GM12878 (cell line): ENCODE results near the gene ATAD3A.

Experiments used
- BACH1 ChIP-seq: fragments of 450-650 bp; IDR thresholded peaks from 2 replicates; pipeline ENCODE4 v1.6.1; 2017; ENCODE audit warnings: mild to moderate bottlenecking, borderline replicate concordance
- BHLHE40 ChIP-seq, 2 experiments: fragments of 450-650 bp in 1 of 2; IDR thresholded peaks; 2 replicates each; pipeline ENCODE4 v1.6.1; 2011 to 2017; ENCODE audit warnings: low read depth in 2 of 2, borderline replicate concordance in 1 of 2, improper control_type of control experiment in 1 of 2, low read length in 1 of 2, mild to moderate bottlenecking in 1 of 2
- CREB1 ChIP-seq: IDR thresholded peaks from 2 replicates; pipeline ENCODE4 v1.6.1; 2012; ENCODE audit warnings: low read depth, mild to moderate bottlenecking, inconsistent platforms
- CTCF ChIP-seq, 3 experiments: IDR thresholded peaks in 2 of 3; conservative IDR thresholded peaks in 1 of 3; 2 replicates each; pipeline ENCODE4 v1.5.1; 2011; ENCODE audit warnings: low read depth in 3 of 3, low read length in 3 of 3, mild to moderate bottlenecking in 3 of 3, control low read depth in 2 of 3, moderate library complexity in 2 of 3, inconsistent platforms in 1 of 3, mixed read lengths in 1 of 3; ENCODE audit not compliant: control insufficient read depth in 2 of 3, insufficient read depth in 1 of 3; ENCODE audit errors: extremely low read depth in 1 of 3
- EZH2 ChIP-seq: IDR thresholded peaks from 2 replicates; pipeline ENCODE4 v1.6.1; 2012; ENCODE audit warnings: low read depth, mild to moderate bottlenecking, control low read depth, inconsistent platforms, low read length, borderline replicate concordance; ENCODE audit not compliant: control insufficient read depth
- MAX ChIP-seq: IDR thresholded peaks from 2 replicates; pipeline ENCODE4 v1.6.1; 2012; ENCODE audit warnings: low read depth, low read length, improper control_type of control experiment
- NFYA ChIP-seq: IDR thresholded peaks from 2 replicates; pipeline ENCODE4 v1.6.1; 2011; ENCODE audit warnings: low read depth, mild to moderate bottlenecking, low read length, improper control_type of control experiment, borderline replicate concordance
- PKNOX1 ChIP-seq: fragments of 450-650 bp; IDR thresholded peaks from 2 replicates; pipeline ENCODE4 v1.6.1; 2016; ENCODE audit warnings: mild to moderate bottlenecking
- POLR2A ChIP-seq: IDR thresholded peaks from 2 replicates; pipeline ENCODE4 v1.6.1; 2011; ENCODE audit warnings: low read depth, mild to moderate bottlenecking, low read length
- POLR2AphosphoS5 ChIP-seq: IDR thresholded peaks from 2 replicates; pipeline ENCODE4 v1.6.1; 2011; ENCODE audit warnings: mild to moderate bottlenecking, low read length, inconsistent platforms
- REST ChIP-seq: IDR thresholded peaks from 2 replicates; pipeline ENCODE4 v1.6.1; 2012; ENCODE audit warnings: mild to moderate bottlenecking, low read depth, low read length
- SREBF2 ChIP-seq: IDR thresholded peaks from 2 replicates; pipeline ENCODE4 v1.6.1; 2012; ENCODE audit warnings: mild to moderate bottlenecking, low read length
- SRF ChIP-seq, 2 experiments: IDR thresholded peaks; 2 replicates each; pipeline ENCODE4 v1.6.1; 2011; ENCODE audit warnings: low read depth in 2 of 2, low read length in 2 of 2, mild to moderate bottlenecking in 1 of 2, moderate library complexity in 1 of 2

GRCh38 chr1:1554926-1555915 lies 43.3 kb downstream of the ATAD3A start:
- TF ChIP-seq SRF (IDR thresholded peaks at IDR 0.05; ENCODE audit: low read depth in 2 of 2, low read length in 2 of 2): no peak
- TF ChIP-seq EZH2: no peak
- no peak for TF ChIP-seq MAX
- TF ChIP-seq CREB1: no peak
- no peak for TF ChIP-seq POLR2AphosphoS5
- TF ChIP-seq CTCF (IDR thresholded peaks at IDR 0.05 in 2 of 3, conservative IDR thresholded peaks at IDR 0.05 in 1 of 3; ENCODE audit: control insufficient read depth in 2 of 3, extremely low read depth in 1 of 3, insufficient read depth in 1 of 3, low read depth in 3 of 3, low read length in 3 of 3): no peak
- no peak for TF ChIP-seq BACH1
- no peak for TF ChIP-seq BHLHE40 (IDR thresholded peaks at IDR 0.05; ENCODE audit: borderline replicate concordance in 1 of 2, low read depth in 2 of 2, low read length in 1 of 2)
- TF ChIP-seq PKNOX1: no peak
- TF ChIP-seq POLR2A: no peak; the same call in 1 of the 2 replicates
- no peak for TF ChIP-seq NFYA
- TF ChIP-seq SREBF2: no peak
- no peak for TF ChIP-seq REST
